Urinary bladder (tissue), 4 donors: ENCODE data around the gene CNR1. TPM values are rescaled to one million over a fixed set of nuclear protein-coding genes. Genes with fewer than 3 reads are reported as not detected.
"Not testable (repeated sequence)": the region's sequence is repeated elsewhere in the genome, so short reads cannot be mapped to it uniquely, and the experiment has no call there.

Experiments used
- DNase-seq: peaks from one replicate; pipeline ENCODE4 v3.0.0-alpha.2; 2015; ENCODE audit errors: extremely low spot score
- H3K27ac ChIP-seq: one replicate; pipeline ENCODE4 v1.5.1; 2013; ENCODE audit warnings: low read depth, mild to moderate bottlenecking, moderate library complexity
- H3K36me3 ChIP-seq: one replicate; pipeline ENCODE4 v1.6.1; 2013; ENCODE audit warnings: mild to moderate bottlenecking, moderate library complexity; ENCODE audit not compliant: insufficient read depth
- H3K4me1 ChIP-seq: one replicate; pipeline ENCODE4 v1.6.1; 2013; ENCODE audit warnings: mild to moderate bottlenecking, moderate library complexity; ENCODE audit not compliant: insufficient read depth
- H3K4me3 ChIP-seq: one replicate; pipeline ENCODE4 v1.5.1; 2013; ENCODE audit warnings: low read depth, low read length
- WGBS: extraction: QIAGEN DNeasy Blood & Tissue Kit; methylation state at CpG from one replicate; pipeline ENCODE4 v1.1.7; 2013; 5-methylcytosine and 5-hydroxymethylcytosine counted together
- polyA plus RNA-seq: library from polyadenylated mRNA; stranded (reverse); fragments of 200-250 nt; gene quantifications from one replicate; pipeline ENCODE4 v1.2.3, GENCODE V29; 2013
- total RNA-seq: library from RNA; depleted of rRNA; stranded (reverse); fragments of >200 nt; gene quantifications from one replicate; pipeline ENCODE4 v1.2.3, GENCODE V29; 2014
- donor health status: healthy with polysubstance abuse.
- donor health status: healthy.

CNR1 gene
- total RNA-seq: 5.6 TPM
- 3.4 TPM for polyA plus RNA-seq

GRCh38 chr6:88165844-88166492, at the start of gene CNR1:
CNR1 (minus strand) TSS chr6:88166347; CDS start chr6:88145274, 21,073 bp downstream.
- H3K4me1 ChIP-seq: no peaks in the 10 kb centered on the region
- under 1% methylated on average over 78 of the region's 78 CpGs for WGBS
- H3K36me3 ChIP-seq: no peaks in the 10 kb centered on the region
- DNase-seq: no peak
- peak within 1 kb of the TSS; percentile 56 for H3K4me3 ChIP-seq
- H3K27ac ChIP-seq: no peak within 1 kb of the TSS

GRCh38 chr6:88211446-88211845, 45.3 kb upstream of the CNR1 start:
- no peaks in the 10 kb centered on the region for H3K4me1 ChIP-seq
- H3K36me3 ChIP-seq: no peaks in the 10 kb centered on the region
- no peak for DNase-seq
- H3K27ac ChIP-seq: no peak overlapping the region
- H3K4me3 ChIP-seq: no peak overlapping the region
- 73% methylated on average over 4 of the region's 4 CpGs for WGBS

GRCh38 chr6:88209301-88209700, 43.2 kb upstream of the CNR1 start:
- no peak overlapping the region for H3K27ac ChIP-seq
- no peak overlapping the region for H3K4me3 ChIP-seq
- WGBS: 88% methylated on average over 1 of the region's 1 CpG
- no peaks in the 10 kb centered on the region for H3K4me1 ChIP-seq
- no peak for DNase-seq
- no peaks in the 10 kb centered on the region for H3K36me3 ChIP-seq

- Histone ChIP-seq H3K4me1 (no peaks in the 10 kb centered on the region), H3K4me3 (no peak overlapping the region), H3K36me3 (no peaks in the 10 kb centered on the region), H3K27ac (no peak overlapping the region)
- no peak for DNase-seq
- WGBS: 59% methylated on average over 4 of the region's 4 CpGs
Measured at GRCh38 chr6:88208726-88209125, 42.6 kb upstream of the CNR1 start.

- H3K36me3 ChIP-seq, DNase-seq, H3K4me1 ChIP-seq, H3K4me3 ChIP-seq, H3K27ac ChIP-seq: not testable (repeated sequence)
Measured at GRCh38 chr6:88201734-88202133, 35.6 kb upstream of the CNR1 start.

- WGBS: 88% methylated on average over 4 of the region's 4 CpGs
- no peak for DNase-seq
- Histone ChIP-seq H3K27ac (no peak overlapping the region), H3K36me3 (no peaks in the 10 kb centered on the region), H3K4me1 (no peaks in the 10 kb centered on the region), H3K4me3 (no peak overlapping the region)
Measured at GRCh38 chr6:88184921-88185320, 18.8 kb upstream of the CNR1 start.

- no peaks in the 10 kb centered on the region for H3K4me1 ChIP-seq
- H3K4me3 ChIP-seq: no peak overlapping the region
- WGBS: 58% methylated on average over 2 of the region's 2 CpGs
- H3K36me3 ChIP-seq: no peaks in the 10 kb centered on the region
- no peak overlapping the region for H3K27ac ChIP-seq
- no peak for DNase-seq
Measured at GRCh38 chr6:88183471-88183870, 17.3 kb upstream of the CNR1 start.

- no peak for DNase-seq
- no peaks in the 10 kb centered on the region for H3K4me1 ChIP-seq
- 27% methylated on average over 1 of the region's 1 CpG for WGBS
- H3K27ac ChIP-seq: no peak overlapping the region
- H3K4me3 ChIP-seq: no peak overlapping the region
- H3K36me3 ChIP-seq: no peaks in the 10 kb centered on the region
Measured at GRCh38 chr6:88179692-88180091, 13.5 kb upstream of the CNR1 start.

- Histone ChIP-seq H3K4me1 (no peaks in the 10 kb centered on the region), H3K36me3 (no peaks in the 10 kb centered on the region), H3K4me3 (no peak overlapping the region), H3K27ac (no peak overlapping the region)
- 71% methylated on average over 3 of the region's 3 CpGs for WGBS
- DNase-seq: no peak
Measured at GRCh38 chr6:88177961-88178464, 11.9 kb upstream of the CNR1 start.

- 84% methylated on average over 4 of the region's 4 CpGs for WGBS
- no peaks in the 10 kb centered on the region for H3K4me1 ChIP-seq
- no peak for DNase-seq
- H3K4me3 ChIP-seq: no peak overlapping the region
- H3K27ac ChIP-seq: no peak overlapping the region
- H3K36me3 ChIP-seq: no peaks in the 10 kb centered on the region
Measured at GRCh38 chr6:88174906-88175305, 8.8 kb upstream of the CNR1 start.

GRCh38 chr6:88171312-88171711, 5.2 kb upstream of the CNR1 start:
- Histone ChIP-seq H3K4me1 (no peaks in the 10 kb centered on the region), H3K4me3 (no peak overlapping the region), H3K36me3 (no peaks in the 10 kb centered on the region), H3K27ac (no peak overlapping the region)
- DNase-seq: no peak
- WGBS: 90% methylated on average over 2 of the region's 2 CpGs

- H3K4me1 ChIP-seq: no peaks in the 10 kb centered on the region
- 87% methylated on average over 3 of the region's 3 CpGs for WGBS
- no peak overlapping the region for H3K4me3 ChIP-seq
- H3K27ac ChIP-seq: no peak overlapping the region
- no peak for DNase-seq
- H3K36me3 ChIP-seq: no peaks in the 10 kb centered on the region
Measured at GRCh38 chr6:88168362-88168761, 2.2 kb upstream of the CNR1 start.

- DNase-seq: no peak
- no peaks in the 10 kb centered on the region for H3K4me1 ChIP-seq
- 9% methylated on average over 40 of the region's 40 CpGs for WGBS
- peak overlapping the region; percentile 56 for H3K4me3 ChIP-seq
- no peak overlapping the region for H3K27ac ChIP-seq
- H3K36me3 ChIP-seq: no peaks in the 10 kb centered on the region
Measured at GRCh38 chr6:88167352-88167937, 1.3 kb upstream of the CNR1 start.

GRCh38 chr6:88166493-88167351, 575 bp upstream of the CNR1 start:
- H3K4me1 ChIP-seq: no peaks in the 10 kb centered on the region
- DNase-seq: no peak
- WGBS: under 1% methylated on average over 102 of the region's 103 CpGs
- peak overlapping the region; percentile 56 for H3K4me3 ChIP-seq
- H3K36me3 ChIP-seq: no peaks in the 10 kb centered on the region
- H3K27ac ChIP-seq: no peak overlapping the region
